Cortex of kidney (tissue), 1 donor: ENCODE results near the gene PPIL1.

Source experiments
- DNase-seq: peaks from one replicate; lab custom pipeline; 2025; lab: John Stamatoyannopoulos, UW

PPIL1 gene

GRCh38 chr6:36888654-36889481 lies 14.3 kb upstream of the PPIL1 start:
- DNase-seq = no peak

- DNase-seq = no peak
Observed at GRCh38 chr6:36888115-36888643, 13.6 kb upstream of the PPIL1 start.

- DNase-seq = no peak
Observed at GRCh38 chr6:36886950-36887618, 12.5 kb upstream of the PPIL1 start.

- DNase-seq = peak; percentile 75
Observed at GRCh38 chr6:36885461-36886401, 11.1 kb upstream of the PPIL1 start, which contains the start of gene C6orf89. Gene C6orf89 (plus strand): TSS chr6:36885952. CDS start chr6:36899445, 13,493 bp downstream.

GRCh38 chr6:36884610-36885009 lies 10.0 kb upstream of the PPIL1 start:
- no peak for DNase-seq

- DNase-seq = no peak
Observed at GRCh38 chr6:36875250-36875633, 639 bp upstream of the PPIL1 start.

GRCh38 chr6:36873612-36874442 lies 776 bp downstream of the PPIL1 start:
- no peak for DNase-seq

- DNase-seq = no peak
Observed at GRCh38 chr6:36873115-36873514, 1.5 kb downstream of the PPIL1 start.

GRCh38 chr6:36871686-36872085 lies 2.9 kb downstream of the PPIL1 start:
- DNase-seq = no peak

GRCh38 chr6:36867471-36868224 lies 7.0 kb downstream of the PPIL1 start:
- no peak for DNase-seq

GRCh38 chr6:36865835-36866234 lies 8.8 kb downstream of the PPIL1 start:
- no peak for DNase-seq

GRCh38 chr6:36863670-36864540 lies 10.7 kb downstream of the PPIL1 start:
- no peak for DNase-seq

- no peak for DNase-seq
Observed at GRCh38 chr6:36862848-36863382, 11.7 kb downstream of the PPIL1 start.

- no peak for DNase-seq
Observed at GRCh38 chr6:36862164-36862847, 12.3 kb downstream of the PPIL1 start.

- DNase-seq = no peak
Observed at GRCh38 chr6:36860126-36860525, 14.5 kb downstream of the PPIL1 start.

GRCh38 chr6:36858407-36858981 lies 16.1 kb downstream of the PPIL1 start:
- DNase-seq = no peak

GRCh38 chr6:36857325-36857724 lies 17.3 kb downstream of the PPIL1 start:
- DNase-seq = no peak

GRCh38 chr6:36856277-36856676 lies 18.3 kb downstream of the PPIL1 start:
- no peak for DNase-seq
